ENCODE data around the gene CLASP1.

The CLASP1 gene

GRCh38 chr2:121297217-121297830, 351.9 kb downstream of the CLASP1 start:
- DNase-seq (ENCODE audit: low read depth): peak; percentile 54
- TF ChIP-seq, protein P1, sequence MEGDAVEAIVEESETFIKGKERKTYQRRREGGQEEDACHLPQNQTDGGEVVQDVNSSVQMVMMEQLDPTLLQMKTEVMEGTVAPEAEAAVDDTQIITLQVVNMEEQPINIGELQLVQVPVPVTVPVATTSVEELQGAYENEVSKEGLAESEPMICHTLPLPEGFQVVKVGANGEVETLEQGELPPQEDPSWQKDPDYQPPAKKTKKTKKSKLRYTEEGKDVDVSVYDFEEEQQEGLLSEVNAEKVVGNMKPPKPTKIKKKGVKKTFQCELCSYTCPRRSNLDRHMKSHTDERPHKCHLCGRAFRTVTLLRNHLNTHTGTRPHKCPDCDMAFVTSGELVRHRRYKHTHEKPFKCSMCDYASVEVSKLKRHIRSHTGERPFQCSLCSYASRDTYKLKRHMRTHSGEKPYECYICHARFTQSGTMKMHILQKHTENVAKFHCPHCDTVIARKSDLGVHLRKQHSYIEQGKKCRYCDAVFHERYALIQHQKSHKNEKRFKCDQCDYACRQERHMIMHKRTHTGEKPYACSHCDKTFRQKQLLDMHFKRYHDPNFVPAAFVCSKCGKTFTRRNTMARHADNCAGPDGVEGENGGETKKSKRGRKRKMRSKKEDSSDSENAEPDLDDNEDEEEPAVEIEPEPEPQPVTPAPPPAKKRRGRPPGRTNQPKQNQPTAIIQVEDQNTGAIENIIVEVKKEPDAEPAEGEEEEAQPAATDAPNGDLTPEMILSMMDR (IDR thresholded peaks at IDR 0.05; ENCODE audit: insufficient read depth, low read depth, low read length, missing control alignments): peak; percentile 88
- no peak overlapping the region for H3K4me3 ChIP-seq (ENCODE audit: low read length)

GRCh38 chr2:121295911-121296650, 353.2 kb downstream of the CLASP1 start:
- DNase-seq (ENCODE audit: low read depth): no peak
- TF ChIP-seq, protein P1 (IDR thresholded peaks at IDR 0.05; ENCODE audit: insufficient read depth, low read depth, low read length, missing control alignments): no peak

GRCh38 chr2:121294881-121295840, 354.1 kb downstream of the CLASP1 start:
- TF ChIP-seq, protein P1 (IDR thresholded peaks at IDR 0.05; ENCODE audit: insufficient read depth, low read depth, low read length, missing control alignments): no peak
- DNase-seq (ENCODE audit: low read depth): no peak
- no peak overlapping the region for H3K4me3 ChIP-seq (ENCODE audit: low read length)

More at GRCh38 chr2:121295911-121296650, 353.2 kb downstream of the CLASP1 start:
- no peak overlapping the region for H3K4me3 ChIP-seq (ENCODE audit: low read length)

- no peak overlapping the region for H3K4me3 ChIP-seq (ENCODE audit: low read length)
- TF ChIP-seq, protein P1 (IDR thresholded peaks at IDR 0.05; ENCODE audit: insufficient read depth, low read depth, low read length, missing control alignments): no peak
- no peak for DNase-seq (ENCODE audit: low read depth)
Observed at GRCh38 chr2:121293450-121294325, 355.6 kb downstream of the CLASP1 start.

DNA sequence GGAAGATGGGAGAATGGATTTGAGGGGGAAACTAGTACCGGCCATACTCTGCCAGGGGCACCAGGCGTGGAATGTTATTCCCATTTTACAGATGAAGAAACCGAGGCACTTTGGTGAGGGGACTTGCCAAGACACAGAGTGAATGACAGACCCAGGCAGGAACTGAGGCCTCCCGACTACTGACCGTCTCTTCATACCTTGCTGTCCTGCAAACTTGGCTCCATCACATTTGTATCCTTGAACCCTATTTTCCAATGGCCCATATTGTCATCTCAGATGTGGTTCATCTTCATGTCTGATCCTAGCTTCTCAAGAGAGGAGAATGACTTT, 358.0 kb downstream of the CLASP1 start:
- TF ChIP-seq, protein P1 (IDR thresholded peaks at IDR 0.05; ENCODE audit: insufficient read depth, low read depth, low read length, missing control alignments): no peak
- DNase-seq (ENCODE audit: low read depth): no peak

GRCh38 chr2:121289271-121289670, 360.0 kb downstream of the CLASP1 start:
- TF ChIP-seq, protein P1 (IDR thresholded peaks at IDR 0.05; ENCODE audit: insufficient read depth, low read depth, low read length, missing control alignments): no peak
- no peak for DNase-seq (ENCODE audit: low read depth)
- no peak overlapping the region for H3K4me3 ChIP-seq (ENCODE audit: low read length)

More for the DNA sequence above, 358.0 kb downstream of the CLASP1 start:
- H3K4me3 ChIP-seq (ENCODE audit: low read length): no peak overlapping the region
